Liver (tissue), 9 donors: ENCODE data around the gene CSRP1. TPM values are rescaled to one million over a fixed set of nuclear protein-coding genes. Genes with fewer than 3 reads are reported as not detected.

Experiments
- DNase-seq: peaks from one replicate; pipeline ENCODE4 v3.0.0-alpha.2; 2017; ENCODE audit warnings: low spot score
- H3K27ac ChIP-seq, 2 donors: one replicate each; pipeline ENCODE4 v1.7.0; 2013; ENCODE audit warnings: inconsistent platforms in 2 of 2, low read length in 2 of 2, control low read depth in 1 of 2, low read depth in 1 of 2, mild to moderate bottlenecking in 1 of 2
- H3K27me3 ChIP-seq, 4 donors: one replicate each; pipeline versions ENCODE4 v1.6.1 to v1.7.0; 2013; ENCODE audit warnings: low read length in 3 of 4, inconsistent platforms in 1 of 4, mild to moderate bottlenecking in 1 of 4, moderate library complexity in 1 of 4; ENCODE audit not compliant: control insufficient read depth in 4 of 4, insufficient read depth in 4 of 4
- H3K36me3 ChIP-seq, 4 donors: one replicate each; pipeline versions ENCODE4 v1.6.1 to v1.7.0; 2013; ENCODE audit warnings: low read length in 3 of 4, mild to moderate bottlenecking in 3 of 4, low read depth in 1 of 4, moderate library complexity in 1 of 4; ENCODE audit not compliant: control insufficient read depth in 4 of 4, insufficient read depth in 3 of 4
- H3K4me1 ChIP-seq, 4 donors: one replicate each; pipeline versions ENCODE4 v1.6.1 to v1.7.0; 2013; ENCODE audit warnings: low read length in 3 of 4, mild to moderate bottlenecking in 3 of 4, moderate library complexity in 1 of 4; ENCODE audit not compliant: control insufficient read depth in 4 of 4, insufficient read depth in 4 of 4
- H3K4me3 ChIP-seq, 3 donors: one replicate each; pipeline versions ENCODE4 v1.6.1 to v1.7.0; 2013; ENCODE audit warnings: low read length in 3 of 3, control low read depth in 1 of 3, low read depth in 1 of 3, mild to moderate bottlenecking in 1 of 3
- H3K9ac ChIP-seq, 2 donors: one replicate each; pipeline ENCODE4 v1.7.0; 2013; ENCODE audit warnings: low read length in 2 of 2, mild to moderate bottlenecking in 2 of 2, moderate library complexity in 2 of 2, control low read depth in 1 of 2, low read depth in 1 of 2
- H3K9me3 ChIP-seq, 4 donors: one replicate each; pipeline versions ENCODE4 v1.6.1 to v1.7.0; 2013; ENCODE audit warnings: low read length in 3 of 4; ENCODE audit not compliant: control insufficient read depth in 4 of 4
- EGR1 ChIP-seq, 2 donors: IDR thresholded peaks; 2 replicates each; pipeline ENCODE4 v1.6.1; 2016 to 2018; ENCODE audit warnings: antibody characterized with exemption in 2 of 2, low read depth in 2 of 2
- FOXA1 ChIP-seq: IDR thresholded peaks from 2 replicates; pipeline ENCODE4 v1.6.1; 2016; ENCODE audit warnings: antibody characterized with exemption
- FOXA2 ChIP-seq: IDR thresholded peaks from 2 replicates; pipeline ENCODE4 v1.6.1; 2016; ENCODE audit warnings: antibody characterized with exemption
- GABPA ChIP-seq, 2 donors: IDR thresholded peaks in 1 of 2; conservative IDR thresholded peaks in 1 of 2; 2 replicates each; pipeline ENCODE4 v1.6.1; 2016; ENCODE audit warnings: antibody characterized with exemption in 2 of 2, mild to moderate bottlenecking in 1 of 2, moderate library complexity in 1 of 2
- HNF4A ChIP-seq, 2 donors: conservative IDR thresholded peaks; 2 replicates each; pipeline ENCODE4 v1.6.1; 2016; ENCODE audit warnings: antibody characterized with exemption in 2 of 2, mild to moderate bottlenecking in 2 of 2
- HNF4G ChIP-seq: IDR thresholded peaks from 2 replicates; pipeline ENCODE4 v1.6.1; 2016; ENCODE audit warnings: antibody characterized with exemption
- JUND ChIP-seq, 2 donors: IDR thresholded peaks; 2 replicates each; pipeline ENCODE4 v1.6.1; 2016; ENCODE audit warnings: antibody characterized with exemption in 2 of 2
- NR2F2 ChIP-seq: IDR thresholded peaks from 2 replicates; pipeline ENCODE4 v1.6.1; 2016; ENCODE audit warnings: antibody characterized with exemption
- RAD21 ChIP-seq, 2 donors: IDR thresholded peaks; 2 replicates each; pipeline ENCODE4 v1.6.1; 2016; ENCODE audit warnings: antibody characterized with exemption in 2 of 2, mild to moderate bottlenecking in 2 of 2
- RXRA ChIP-seq, 2 donors: IDR thresholded peaks; 2 replicates each; pipeline ENCODE4 v1.6.1; 2017 to 2018; ENCODE audit warnings: antibody characterized with exemption in 2 of 2, mild to moderate bottlenecking in 1 of 2
- SP1 ChIP-seq: IDR thresholded peaks from 2 replicates; pipeline ENCODE4 v1.6.1; 2018; ENCODE audit warnings: antibody characterized with exemption, mild to moderate bottlenecking
- TAF1 ChIP-seq: conservative IDR thresholded peaks from 2 replicates; pipeline ENCODE4 v1.6.1; 2016; ENCODE audit warnings: antibody characterized with exemption, mild to moderate bottlenecking
- YY1 ChIP-seq: IDR thresholded peaks from 2 replicates; pipeline ENCODE4 v1.6.1; 2016; ENCODE audit warnings: antibody characterized with exemption, mild to moderate bottlenecking
- WGBS: extraction: QIAGEN DNeasy Blood & Tissue Kit; methylation state at CpG from one replicate; pipeline ENCODE4 v1.1.7; 2013; 5-methylcytosine and 5-hydroxymethylcytosine counted together
- polyA plus RNA-seq, 2 donors: library from polyadenylated mRNA; stranded (reverse) in 1 of 2; unstranded in 1 of 2; fragments of 200-250 nt in 1 of 2; fragments of >200 nt in 1 of 2; fragmentation: Nextera tagmentation in 1 of 2; extraction: Ambion mirVana in 1 of 2; gene quantifications; one replicate each; pipeline versions ENCODE4 v1.2.1 to v1.2.3, GENCODE V29; 2013 to 2015
- total RNA-seq, 2 donors: library from RNA; depleted of rRNA; stranded (reverse); fragments of >200 nt; gene quantifications; one replicate each; pipeline ENCODE4 v1.2.3, GENCODE V29; 2014
- TF ChIP-seq, protein P1 (sequence below): IDR thresholded peaks from 2 replicates; pipeline ENCODE4 v1.6.1; 2016; ENCODE audit warnings: antibody characterized with exemption
- TF ChIP-seq, protein P2 (sequence below): IDR thresholded peaks from 2 replicates; pipeline ENCODE4 v1.6.1; 2016; ENCODE audit warnings: antibody characterized with exemption, mild to moderate bottlenecking
- TF ChIP-seq, protein P3 (sequence below): IDR thresholded peaks from 2 replicates; pipeline ENCODE4 v1.6.1; 2016; ENCODE audit warnings: antibody characterized with exemption
- TF ChIP-seq, protein P4 (sequence below): fragments of 150-350 bp; IDR thresholded peaks from 2 replicates; pipeline ENCODE4 v1.5.1; 2017; ENCODE audit warnings: improper control_type of control experiment, low read depth, low read length; ENCODE audit not compliant: missing input control
- TF ChIP-seq, protein P5 (sequence below): IDR thresholded peaks from 2 replicates; pipeline ENCODE4 v1.6.1; 2016; ENCODE audit warnings: antibody characterized with exemption
- donor health status: healthy.
- donor health status: healthy.
- donor health status: healthy.
- donor health status: healthy.
- donor health status: healthy.

CSRP1 gene
- total and polyA plus RNA-seq, 4 donors, result 42.7 to 96.9 (median 68.3) TPM

DNA sequence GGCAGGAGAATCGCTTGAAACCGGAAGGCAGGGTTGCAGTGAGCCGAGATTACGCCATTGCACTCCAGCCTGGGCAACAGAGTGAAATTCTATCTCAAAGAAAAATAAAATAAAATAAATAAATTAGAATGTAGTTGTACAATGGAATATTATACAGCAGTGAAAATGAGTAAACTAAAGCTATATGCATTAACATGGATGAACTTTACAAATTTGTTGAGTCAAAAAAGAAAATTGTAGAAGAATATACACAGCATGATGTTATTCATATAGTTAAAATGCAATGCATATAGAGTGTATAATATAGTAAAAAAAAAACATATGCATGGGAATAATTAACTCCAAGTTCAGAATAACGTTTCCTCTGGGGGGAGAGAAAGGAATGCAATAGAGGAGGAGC, 21.0 kb upstream of the CSRP1 start:
- no peaks in the 10 kb centered on the region for H3K4me1 ChIP-seq
- H3K9me3 ChIP-seq, result no peaks in the 10 kb centered on the region
- H3K27ac ChIP-seq, result no peak overlapping the region
- 96% methylated on average over 5 of the region's 5 CpGs for WGBS
- no peak for DNase-seq
- peaks cover 0 to 1% (median 0%) of the 10 kb centered on the region in 4 donors for H3K36me3 ChIP-seq
- H3K9ac ChIP-seq, result no peak overlapping the region
- no peak for TF ChIP-seq EGR1 (IDR thresholded peaks at IDR 0.05; ENCODE audit: low read depth in 2 of 2)
- no peak for TF ChIP-seq HNF4A (conservative IDR thresholded peaks at IDR 0.05)
- TF ChIP-seq, protein P1, sequence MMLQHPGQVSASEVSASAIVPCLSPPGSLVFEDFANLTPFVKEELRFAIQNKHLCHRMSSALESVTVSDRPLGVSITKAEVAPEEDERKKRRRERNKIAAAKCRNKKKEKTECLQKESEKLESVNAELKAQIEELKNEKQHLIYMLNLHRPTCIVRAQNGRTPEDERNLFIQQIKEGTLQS, result no peak
- TF ChIP-seq, protein P2, sequence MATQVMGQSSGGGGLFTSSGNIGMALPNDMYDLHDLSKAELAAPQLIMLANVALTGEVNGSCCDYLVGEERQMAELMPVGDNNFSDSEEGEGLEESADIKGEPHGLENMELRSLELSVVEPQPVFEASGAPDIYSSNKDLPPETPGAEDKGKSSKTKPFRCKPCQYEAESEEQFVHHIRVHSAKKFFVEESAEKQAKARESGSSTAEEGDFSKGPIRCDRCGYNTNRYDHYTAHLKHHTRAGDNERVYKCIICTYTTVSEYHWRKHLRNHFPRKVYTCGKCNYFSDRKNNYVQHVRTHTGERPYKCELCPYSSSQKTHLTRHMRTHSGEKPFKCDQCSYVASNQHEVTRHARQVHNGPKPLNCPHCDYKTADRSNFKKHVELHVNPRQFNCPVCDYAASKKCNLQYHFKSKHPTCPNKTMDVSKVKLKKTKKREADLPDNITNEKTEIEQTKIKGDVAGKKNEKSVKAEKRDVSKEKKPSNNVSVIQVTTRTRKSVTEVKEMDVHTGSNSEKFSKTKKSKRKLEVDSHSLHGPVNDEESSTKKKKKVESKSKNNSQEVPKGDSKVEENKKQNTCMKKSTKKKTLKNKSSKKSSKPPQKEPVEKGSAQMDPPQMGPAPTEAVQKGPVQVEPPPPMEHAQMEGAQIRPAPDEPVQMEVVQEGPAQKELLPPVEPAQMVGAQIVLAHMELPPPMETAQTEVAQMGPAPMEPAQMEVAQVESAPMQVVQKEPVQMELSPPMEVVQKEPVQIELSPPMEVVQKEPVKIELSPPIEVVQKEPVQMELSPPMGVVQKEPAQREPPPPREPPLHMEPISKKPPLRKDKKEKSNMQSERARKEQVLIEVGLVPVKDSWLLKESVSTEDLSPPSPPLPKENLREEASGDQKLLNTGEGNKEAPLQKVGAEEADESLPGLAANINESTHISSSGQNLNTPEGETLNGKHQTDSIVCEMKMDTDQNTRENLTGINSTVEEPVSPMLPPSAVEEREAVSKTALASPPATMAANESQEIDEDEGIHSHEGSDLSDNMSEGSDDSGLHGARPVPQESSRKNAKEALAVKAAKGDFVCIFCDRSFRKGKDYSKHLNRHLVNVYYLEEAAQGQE, result no peak
- TF ChIP-seq, protein P3, sequence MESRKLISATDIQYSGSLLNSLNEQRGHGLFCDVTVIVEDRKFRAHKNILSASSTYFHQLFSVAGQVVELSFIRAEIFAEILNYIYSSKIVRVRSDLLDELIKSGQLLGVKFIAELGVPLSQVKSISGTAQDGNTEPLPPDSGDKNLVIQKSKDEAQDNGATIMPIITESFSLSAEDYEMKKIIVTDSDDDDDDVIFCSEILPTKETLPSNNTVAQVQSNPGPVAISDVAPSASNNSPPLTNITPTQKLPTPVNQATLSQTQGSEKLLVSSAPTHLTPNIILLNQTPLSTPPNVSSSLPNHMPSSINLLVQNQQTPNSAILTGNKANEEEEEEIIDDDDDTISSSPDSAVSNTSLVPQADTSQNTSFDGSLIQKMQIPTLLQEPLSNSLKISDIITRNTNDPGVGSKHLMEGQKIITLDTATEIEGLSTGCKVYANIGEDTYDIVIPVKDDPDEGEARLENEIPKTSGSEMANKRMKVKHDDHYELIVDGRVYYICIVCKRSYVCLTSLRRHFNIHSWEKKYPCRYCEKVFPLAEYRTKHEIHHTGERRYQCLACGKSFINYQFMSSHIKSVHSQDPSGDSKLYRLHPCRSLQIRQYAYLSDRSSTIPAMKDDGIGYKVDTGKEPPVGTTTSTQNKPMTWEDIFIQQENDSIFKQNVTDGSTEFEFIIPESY, result no peak
- TF ChIP-seq YY1, result no peak
- TF ChIP-seq FOXA1, result no peak
- no peak for TF ChIP-seq GABPA (IDR thresholded peaks at IDR 0.05 in 1 of 2, conservative IDR thresholded peaks at IDR 0.05 in 1 of 2)
- TF ChIP-seq TAF1, result no peak
- no peak for TF ChIP-seq SP1
- TF ChIP-seq JUND (IDR thresholded peaks at IDR 0.05), result no peak
- no peak for TF ChIP-seq RAD21 (IDR thresholded peaks at IDR 0.05)
- no peak for TF ChIP-seq HNF4G
- no peak for TF ChIP-seq FOXA2
- TF ChIP-seq, protein P4, sequence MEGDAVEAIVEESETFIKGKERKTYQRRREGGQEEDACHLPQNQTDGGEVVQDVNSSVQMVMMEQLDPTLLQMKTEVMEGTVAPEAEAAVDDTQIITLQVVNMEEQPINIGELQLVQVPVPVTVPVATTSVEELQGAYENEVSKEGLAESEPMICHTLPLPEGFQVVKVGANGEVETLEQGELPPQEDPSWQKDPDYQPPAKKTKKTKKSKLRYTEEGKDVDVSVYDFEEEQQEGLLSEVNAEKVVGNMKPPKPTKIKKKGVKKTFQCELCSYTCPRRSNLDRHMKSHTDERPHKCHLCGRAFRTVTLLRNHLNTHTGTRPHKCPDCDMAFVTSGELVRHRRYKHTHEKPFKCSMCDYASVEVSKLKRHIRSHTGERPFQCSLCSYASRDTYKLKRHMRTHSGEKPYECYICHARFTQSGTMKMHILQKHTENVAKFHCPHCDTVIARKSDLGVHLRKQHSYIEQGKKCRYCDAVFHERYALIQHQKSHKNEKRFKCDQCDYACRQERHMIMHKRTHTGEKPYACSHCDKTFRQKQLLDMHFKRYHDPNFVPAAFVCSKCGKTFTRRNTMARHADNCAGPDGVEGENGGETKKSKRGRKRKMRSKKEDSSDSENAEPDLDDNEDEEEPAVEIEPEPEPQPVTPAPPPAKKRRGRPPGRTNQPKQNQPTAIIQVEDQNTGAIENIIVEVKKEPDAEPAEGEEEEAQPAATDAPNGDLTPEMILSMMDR, result no peak
- TF ChIP-seq RXRA (IDR thresholded peaks at IDR 0.05), result no peak
- TF ChIP-seq, protein P5, sequence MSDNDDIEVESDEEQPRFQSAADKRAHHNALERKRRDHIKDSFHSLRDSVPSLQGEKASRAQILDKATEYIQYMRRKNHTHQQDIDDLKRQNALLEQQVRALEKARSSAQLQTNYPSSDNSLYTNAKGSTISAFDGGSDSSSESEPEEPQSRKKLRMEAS, result no peak
- TF ChIP-seq NR2F2, result no peak
- no peaks in the 10 kb centered on the region for H3K27me3 ChIP-seq
- no peak overlapping the region for H3K4me3 ChIP-seq
